Activated CD4-positive, alpha-beta memory T cell treated with anti-CD3 and anti-CD28 coated beads, Interleukin-2, amount 10 ng/mL, durations not matched to agents 7 days and 5 days (primary cell): ENCODE data around the gene FCN3. TPM values are rescaled to one million over a fixed set of nuclear protein-coding genes. Genes with fewer than 3 reads are reported as not detected.
A peak's percentile ranks its signal among the peaks of the same experiment; 100 is the strongest.

ENCODE experiments used
- CTCF ChIA-PET: fragments of 350-600 bp; sonication (Branson Sonifier 250); formaldehyde crosslinking; loops from one replicate; lab custom pipeline; 2021; ENCODE audit warnings: antibody characterized with exemption, inconsistent platforms; lab: Charles Lee
- POLR2A ChIA-PET: fragments of 350-600 bp; sonication (Branson Sonifier 250); formaldehyde crosslinking; loops from one replicate; lab custom pipeline; 2021; ENCODE audit warnings: antibody characterized with exemption; lab: Charles Lee
- DNase-seq: peaks from one replicate; pipeline ENCODE4 v3.0.0-alpha.2; 2020
- H3K27ac Mint-ChIP-seq: one replicate; pipeline ENCODE4 v1.8.0; 2021; ENCODE audit warnings: mild to moderate bottlenecking, mixed read lengths
- H3K27me3 Mint-ChIP-seq: one replicate; pipeline ENCODE4 v1.8.0; 2021; ENCODE audit warnings: mixed read lengths
- H3K36me3 Mint-ChIP-seq: one replicate; pipeline ENCODE4 v1.8.0; 2021; ENCODE audit warnings: low read depth, mixed read lengths
- H3K4me1 Mint-ChIP-seq: one replicate; pipeline ENCODE4 v1.8.0; 2021; ENCODE audit warnings: mixed read lengths
- H3K4me3 Mint-ChIP-seq: one replicate; pipeline ENCODE4 v1.8.0; 2021; ENCODE audit warnings: mild to moderate bottlenecking, mixed read lengths
- H3K9me3 Mint-ChIP-seq: one replicate; pipeline ENCODE4 v1.8.0; 2021; ENCODE audit warnings: mixed read lengths
- total RNA-seq, 2 experiments: library from RNA; stranded (reverse); gene quantifications; one replicate each; pipeline ENCODE4 v1.2.3, GENCODE V29; 2021

Gene FCN3
- total RNA-seq: not detected

- Mint-ChIP-seq H3K27ac (no peak within 1 kb of the TSS), H3K4me3 (no peak within 1 kb of the TSS), H3K36me3 (no peaks in the 10 kb centered on the region), H3K9me3 (no peaks in the 10 kb centered on the region), H3K27me3 (peaks cover 3% of the 10 kb centered on the region), H3K4me1 (peaks cover 7% of the 10 kb centered on the region)
- CTCF ChIA-PET: no interaction called here
- no peak for DNase-seq
- POLR2A ChIA-PET: no interaction called here
Observed at GRCh38 chr1:27374362-27375086, at the start of gene FCN3. FCN3 (minus strand) TSS chr1:27374824; CDS start chr1:27374818, 6 bp downstream.

- ChIA-PET POLR2A (interaction anchor here (1.6 kb wide), 1 partner anchor 11 kb away, joined by 5 read pairs; no protein-coding TSS in a partner anchor), CTCF (interaction anchor here (1.2 to 1.8 kb wide), 3 partner anchors 13 to 239 kb away, joined by 3 to 4 read pairs (median 3); no protein-coding TSS in a partner anchor)
- Mint-ChIP-seq H3K36me3 (peaks cover 37% of the 10 kb centered on the region), H3K27me3 (no peaks in the 10 kb centered on the region), H3K27ac (no peak overlapping the region), H3K4me1 (peaks cover 55% of the 10 kb centered on the region), H3K4me3 (no peak overlapping the region), H3K9me3 (no peaks in the 10 kb centered on the region)
- no peak for DNase-seq
Observed at GRCh38 chr1:27423709-27424108, 49.1 kb upstream of the FCN3 start.

- Mint-ChIP-seq H3K27me3 (no peaks in the 10 kb centered on the region), H3K4me1 (peaks cover 55% of the 10 kb centered on the region), H3K27ac (peak overlapping the region; percentile 81), H3K9me3 (no peaks in the 10 kb centered on the region), H3K36me3 (peaks cover 55% of the 10 kb centered on the region), H3K4me3 (no peak overlapping the region)
- peak; percentile 74 for DNase-seq
- POLR2A ChIA-PET: interaction anchor here (0.7 to 1.5 kb wide), 6 partner anchors 13 to 244 kb away, joined by 3 to 5 read pairs (median 3); partner anchors contain the start of gene WASF2
- CTCF ChIA-PET: interaction anchor here (1.0 to 12.7 kb wide), 7 partner anchors 10 to 244 kb away, joined by 3 to 89 read pairs (median 7); partner anchors contain the start of gene AHDC1
Observed at GRCh38 chr1:27418326-27419185, 43.9 kb upstream of the FCN3 start.

GRCh38 chr1:27417713-27418112 is 43.1 kb upstream of the FCN3 start:
- H3K36me3 Mint-ChIP-seq: peaks cover 63% of the 10 kb centered on the region
- H3K4me1 Mint-ChIP-seq: peaks cover 52% of the 10 kb centered on the region
- POLR2A ChIA-PET: interaction anchor here (0.7 to 1.5 kb wide), 6 partner anchors 10 to 245 kb away, joined by 3 to 5 read pairs (median 3); partner anchors contain the start of gene WASF2
- H3K27me3 Mint-ChIP-seq: no peaks in the 10 kb centered on the region
- CTCF ChIA-PET: interaction anchor here (1.0 to 12.7 kb wide), 10 partner anchors 11 to 245 kb away, joined by 3 to 89 read pairs (median 12); partner anchors contain the start of genes AHDC1 and WASF2
- H3K4me3 Mint-ChIP-seq: no peak overlapping the region
- DNase-seq: no peak
- H3K27ac Mint-ChIP-seq: peak overlapping the region; percentile 81
- no peaks in the 10 kb centered on the region for H3K9me3 Mint-ChIP-seq

GRCh38 chr1:27416387-27417111 is 41.9 kb upstream of the FCN3 start:
- Mint-ChIP-seq H3K9me3 (no peaks in the 10 kb centered on the region), H3K36me3 (peaks cover 71% of the 10 kb centered on the region), H3K4me1 (peaks cover 43% of the 10 kb centered on the region), H3K4me3 (no peak overlapping the region), H3K27me3 (no peaks in the 10 kb centered on the region), H3K27ac (peak overlapping the region; percentile 25)
- CTCF ChIA-PET: interaction anchor here (0.6 to 12.7 kb wide), 30 partner anchors 8 to 498 kb away, joined by 3 to 89 read pairs (median 6); partner anchors contain the start of genes AHDC1, MAP3K6 and WASF2
- POLR2A ChIA-PET: interaction anchor here (0.9 to 2.8 kb wide), 6 partner anchors 14 to 246 kb away, joined by 3 to 19 read pairs (median 5); partner anchors contain the start of genes AHDC1 and WASF2
- peak; percentile 63 for DNase-seq

- Mint-ChIP-seq H3K27me3 (no peaks in the 10 kb centered on the region), H3K4me1 (peaks cover 33% of the 10 kb centered on the region), H3K9me3 (no peaks in the 10 kb centered on the region), H3K36me3 (peaks cover 92% of the 10 kb centered on the region), H3K4me3 (no peak overlapping the region), H3K27ac (no peak overlapping the region)
- DNase-seq: no peak
- POLR2A ChIA-PET: interaction anchor here (1.4 to 2.8 kb wide), 2 partner anchors 35 to 75 kb away, joined by 3 to 19 read pairs; partner anchors contain the start of gene WASF2
- CTCF ChIA-PET: interaction anchor here (0.6 to 12.7 kb wide), 7 partner anchors 13 to 348 kb away, joined by 3 to 89 read pairs (median 4); partner anchors contain the start of gene AHDC1
Observed at GRCh38 chr1:27414091-27414490, 39.5 kb upstream of the FCN3 start.

- H3K4me1 Mint-ChIP-seq: peaks cover 22% of the 10 kb centered on the region
- no peaks in the 10 kb centered on the region for H3K9me3 Mint-ChIP-seq
- peaks cover 90% of the 10 kb centered on the region for H3K36me3 Mint-ChIP-seq
- H3K27ac Mint-ChIP-seq: no peak overlapping the region
- CTCF ChIA-PET: interaction anchor here (1.2 to 12.7 kb wide), 2 partner anchors 11 to 193 kb away, joined by 3 to 89 read pairs; partner anchors contain the start of gene AHDC1
- DNase-seq: no peak
- no peaks in the 10 kb centered on the region for H3K27me3 Mint-ChIP-seq
- no peak overlapping the region for H3K4me3 Mint-ChIP-seq
- POLR2A ChIA-PET: no interaction called here
Observed at GRCh38 chr1:27413004-27413403, 38.4 kb upstream of the FCN3 start.

- H3K4me3 Mint-ChIP-seq: no peak overlapping the region
- no peak for DNase-seq
- ChIA-PET POLR2A (no interaction called here), CTCF (interaction anchor here (12.7 kb wide), 1 partner anchor 193 kb away, joined by 89 read pairs; the partner anchor contains the start of gene AHDC1)
- H3K27ac Mint-ChIP-seq: no peak overlapping the region
- peaks cover 18% of the 10 kb centered on the region for H3K4me1 Mint-ChIP-seq
- H3K9me3 Mint-ChIP-seq: no peaks in the 10 kb centered on the region
- peaks cover 90% of the 10 kb centered on the region for H3K36me3 Mint-ChIP-seq
- H3K27me3 Mint-ChIP-seq: no peaks in the 10 kb centered on the region
Observed at GRCh38 chr1:27412502-27412901, 37.9 kb upstream of the FCN3 start.

GRCh38 chr1:27410709-27411108 is 36.1 kb upstream of the FCN3 start:
- no peaks in the 10 kb centered on the region for H3K27me3 Mint-ChIP-seq
- ChIA-PET CTCF (interaction anchor here (12.7 kb wide), 1 partner anchor 195 kb away, joined by 89 read pairs; the partner anchor contains the start of gene AHDC1), POLR2A (interaction anchor here (0.7 to 1.2 kb wide), 3 partner anchors 16 to 146 kb away, joined by 3 to 4 read pairs (median 3); no protein-coding TSS in a partner anchor)
- no peak for DNase-seq
- no peaks in the 10 kb centered on the region for H3K9me3 Mint-ChIP-seq
- H3K4me3 Mint-ChIP-seq: no peak overlapping the region
- H3K36me3 Mint-ChIP-seq: peaks cover 80% of the 10 kb centered on the region
- no peak overlapping the region for H3K27ac Mint-ChIP-seq
- H3K4me1 Mint-ChIP-seq: peaks cover 1% of the 10 kb centered on the region

GRCh38 chr1:27409669-27410068 is 35.0 kb upstream of the FCN3 start:
- no peaks in the 10 kb centered on the region for H3K27me3 Mint-ChIP-seq
- CTCF ChIA-PET: interaction anchor here (12.7 kb wide), 1 partner anchor 196 kb away, joined by 89 read pairs; the partner anchor contains the start of gene AHDC1
- POLR2A ChIA-PET: interaction anchor here (1.2 kb wide), 1 partner anchor 15 kb away, joined by 3 read pairs; no protein-coding TSS in a partner anchor
- H3K4me1 Mint-ChIP-seq: no peaks in the 10 kb centered on the region
- no peak for DNase-seq
- H3K9me3 Mint-ChIP-seq: no peaks in the 10 kb centered on the region
- H3K36me3 Mint-ChIP-seq: peaks cover 69% of the 10 kb centered on the region
- no peak overlapping the region for H3K4me3 Mint-ChIP-seq
- H3K27ac Mint-ChIP-seq: no peak overlapping the region

- ChIA-PET POLR2A (interaction anchor here (0.6 kb wide), 1 partner anchor 18 kb away, joined by 3 read pairs; no protein-coding TSS in a partner anchor), CTCF (no interaction called here)
- no peak overlapping the region for H3K27ac Mint-ChIP-seq
- H3K9me3 Mint-ChIP-seq: no peaks in the 10 kb centered on the region
- H3K36me3 Mint-ChIP-seq: peaks cover 54% of the 10 kb centered on the region
- peaks cover 3% of the 10 kb centered on the region for H3K4me1 Mint-ChIP-seq
- no peak for DNase-seq
- no peak overlapping the region for H3K4me3 Mint-ChIP-seq
- H3K27me3 Mint-ChIP-seq: no peaks in the 10 kb centered on the region
Observed at GRCh38 chr1:27408151-27408550, 33.5 kb upstream of the FCN3 start.
